BLaER1 treated with 17β-estradiol and CSF1 and Interleukin-3, amounts not matched to agents 10 nM and 100 nM (cell line): ENCODE data around the gene DDIT4L.
"Not testable (repeated sequence)": the region's sequence is repeated elsewhere in the genome, so short reads cannot be mapped to it uniquely, and the experiment has no call there.

Source experiments
- H3K27ac ChIP-seq, 11 experiments: shearing (Covaris generic); formaldehyde crosslinking; 2 replicates each; pipeline ENCODE4 v1.8.1; 2022
- H3K27me3 ChIP-seq, 11 experiments: shearing (Covaris generic); formaldehyde crosslinking; 2 replicates each; pipeline ENCODE4 v1.8.1; 2022
- H3K36me3 ChIP-seq, 11 experiments: shearing (Covaris generic); formaldehyde crosslinking; 2 replicates each; pipeline ENCODE4 v1.8.1; 2022
- H3K4me1 ChIP-seq, 10 experiments: shearing (Covaris generic); formaldehyde crosslinking; 2 replicates each; pipeline ENCODE4 v1.8.1; 2022
- H3K4me2 ChIP-seq, 11 experiments: shearing (Covaris generic); formaldehyde crosslinking; 2 replicates each; pipeline ENCODE4 v1.8.1; 2022
- H3K4me3 ChIP-seq, 10 experiments: shearing (Covaris generic); formaldehyde crosslinking; 2 replicates each; pipeline ENCODE4 v1.8.1; 2022
- H3K9ac ChIP-seq, 11 experiments: shearing (Covaris generic); formaldehyde crosslinking; 2 replicates each; pipeline ENCODE4 v1.8.1; 2022
- H3K9me3 ChIP-seq, 11 experiments: shearing (Covaris generic); formaldehyde crosslinking; replicated peaks in 1 of 11; 2 replicates each; pipeline ENCODE4 v1.8.1; 2022
- H4K20me1 ChIP-seq, 11 experiments: shearing (Covaris generic); formaldehyde crosslinking; 2 replicates each; pipeline ENCODE4 v1.8.1; 2022
- Cebpa-rat ChIP-seq, 11 experiments: shearing (Covaris generic); IDR thresholded peaks; 2 replicates each; pipeline ENCODE4 v1.8.1; 2022

The DDIT4L gene

GRCh38 chr4:100189820-100190642 is at the start of gene DDIT4L:
Gene DDIT4L (minus strand): TSS chr4:100190468. CDS start chr4:100189983, 485 bp downstream.
- Histone ChIP-seq H3K27ac (peak within 1 kb of the TSS in 2 of 11 experiments; percentile 32 to 41; a peak in 3 of 22 replicates), H3K9ac (peak within 1 kb of the TSS in 6 of 11 experiments; percentile 24 to 84 (median 50); a peak in 9 of 22 replicates), H3K27me3 (peaks cover 30 to 46% (median 37%) of the 10 kb centered on the region in 11 experiments), H3K4me2 (peak within 1 kb of the TSS; percentile 53 to 85 (median 70)), H3K36me3 (peaks cover 0 to 38% (median 0%) of the 10 kb centered on the region in 11 experiments; a peak in 4 of 22 replicates), H4K20me1 (no peaks in the 10 kb centered on the region), H3K4me1 (peaks cover 0 to 34% (median 4%) of the 10 kb centered on the region in 10 experiments; a peak in 5 of 20 replicates), H3K9me3 (peaks cover 0 to 24% (median 11%) of the 10 kb centered on the region in 11 experiments; a peak in 19 of 22 replicates), H3K4me3 (peak within 1 kb of the TSS; percentile 47 to 67 (median 55))
- TF ChIP-seq Cebpa-rat (IDR thresholded peaks at IDR 0.05): no peak

- H3K27ac ChIP-seq: peak overlapping the region in 8 of 11 experiments; percentile 47 to 75 (median 68); a peak in 15 of 22 replicates
- no peaks in the 10 kb centered on the region for H3K36me3 ChIP-seq
- TF ChIP-seq Cebpa-rat (IDR thresholded peaks at IDR 0.05): no peak
- H3K4me2 ChIP-seq: peak overlapping the region; percentile 36 to 65 (median 45)
- H3K9ac ChIP-seq: peak overlapping the region in 3 of 11 experiments; percentile 4 to 29 (median 13); a peak in 2 of 22 replicates
- H3K4me1 ChIP-seq: peaks cover 0 to 36% (median 31%) of the 10 kb centered on the region in 10 experiments; a peak in 18 of 20 replicates
- H3K9me3 ChIP-seq: peaks cover 18 to 52% (median 43%) of the 10 kb centered on the region in 11 experiments
- peak overlapping the region in 1 of 10 experiments; percentile 12; a peak in 1 of 20 replicates for H3K4me3 ChIP-seq
- H3K27me3 ChIP-seq: no peaks in the 10 kb centered on the region
- H4K20me1 ChIP-seq: no peaks in the 10 kb centered on the region
These were observed 49.7 kb upstream of the DDIT4L start for GRCh38 chr4:100240008-100240407.

- H3K27me3 ChIP-seq: no peaks in the 10 kb centered on the region
- no peak overlapping the region for H3K4me2 ChIP-seq
- H3K9ac ChIP-seq: no peak overlapping the region
- H3K27ac ChIP-seq: no peak overlapping the region
- no peaks in the 10 kb centered on the region for H3K4me1 ChIP-seq
- no peak overlapping the region for H3K4me3 ChIP-seq
- H3K36me3 ChIP-seq: peaks cover 0 to 6% (median 0%) of the 10 kb centered on the region in 11 experiments; a peak in 1 of 22 replicates
- no peaks in the 10 kb centered on the region for H4K20me1 ChIP-seq
- peaks cover 47 to 67% (median 55%) of the 10 kb centered on the region in 11 experiments for H3K9me3 ChIP-seq
- no peak for TF ChIP-seq Cebpa-rat (IDR thresholded peaks at IDR 0.05)
These were observed 34.5 kb upstream of the DDIT4L start for GRCh38 chr4:100224721-100225120.

- TF ChIP-seq Cebpa-rat (IDR thresholded peaks at IDR 0.05): no peak
- Histone ChIP-seq H3K27ac (no peak overlapping the region), H3K4me2 (no peak overlapping the region)
These were observed 33.9 kb upstream of the DDIT4L start for GRCh38 chr4:100224160-100224559.

GRCh38 chr4:100208964-100209363 is 18.7 kb upstream of the DDIT4L start:
- Histone ChIP-seq H4K20me1 (no peaks in the 10 kb centered on the region), H3K4me1 (peaks cover 12 to 34% (median 19%) of the 10 kb centered on the region in 10 experiments), H3K4me3 (no peak overlapping the region), H3K27ac (no peak overlapping the region), H3K9me3 (no peaks in the 10 kb centered on the region), H3K4me2 (peak overlapping the region; percentile 6 to 58 (median 37); a peak in 19 of 22 replicates), H3K9ac (no peak overlapping the region), H3K27me3 (no peaks in the 10 kb centered on the region), H3K36me3 (no peaks in the 10 kb centered on the region)
- no peak for TF ChIP-seq Cebpa-rat (IDR thresholded peaks at IDR 0.05)

More at GRCh38 chr4:100224160-100224559, 33.9 kb upstream of the DDIT4L start:
- H3K9me3 ChIP-seq: peaks cover 41 to 62% (median 50%) of the 10 kb centered on the region in 11 experiments
- no peaks in the 10 kb centered on the region for H4K20me1 ChIP-seq
- H3K27me3 ChIP-seq: no peaks in the 10 kb centered on the region
- H3K4me3 ChIP-seq: no peak overlapping the region; a peak in 1 of 20 replicates
- H3K9ac ChIP-seq: no peak overlapping the region
- H3K36me3 ChIP-seq: peaks cover 0 to 6% (median 0%) of the 10 kb centered on the region in 11 experiments; a peak in 1 of 22 replicates
- H3K4me1 ChIP-seq: no peaks in the 10 kb centered on the region

- Histone ChIP-seq H3K27ac (no peak overlapping the region), H4K20me1 (no peaks in the 10 kb centered on the region), H3K4me1 (peaks cover 12 to 34% (median 19%) of the 10 kb centered on the region in 10 experiments), H3K9ac (no peak overlapping the region), H3K4me2 (peak overlapping the region; percentile 6 to 58 (median 37); a peak in 16 of 22 replicates), H3K36me3 (no peaks in the 10 kb centered on the region), H3K9me3 (no peaks in the 10 kb centered on the region), H3K27me3 (no peaks in the 10 kb centered on the region), H3K4me3 (no peak overlapping the region)
- TF ChIP-seq Cebpa-rat (IDR thresholded peaks at IDR 0.05): no peak
These were observed 18.2 kb upstream of the DDIT4L start for GRCh38 chr4:100208459-100208858.

GRCh38 chr4:100206850-100207249 is 16.6 kb upstream of the DDIT4L start:
- H3K27me3 ChIP-seq: no peaks in the 10 kb centered on the region
- H3K36me3 ChIP-seq: no peaks in the 10 kb centered on the region
- peak overlapping the region in 9 of 11 experiments; percentile 2 to 58 (median 22); a peak in 7 of 22 replicates for H3K4me2 ChIP-seq
- peaks cover 12 to 34% (median 19%) of the 10 kb centered on the region in 10 experiments for H3K4me1 ChIP-seq
- H4K20me1 ChIP-seq: no peaks in the 10 kb centered on the region
- H3K9me3 ChIP-seq: no peaks in the 10 kb centered on the region
- no peak overlapping the region for H3K9ac ChIP-seq
- H3K27ac ChIP-seq: no peak overlapping the region
- H3K4me3 ChIP-seq: no peak overlapping the region
- TF ChIP-seq Cebpa-rat (IDR thresholded peaks at IDR 0.05): no peak

- H3K9ac ChIP-seq: no peak overlapping the region
- no peaks in the 10 kb centered on the region for H4K20me1 ChIP-seq
- H3K36me3 ChIP-seq: no peaks in the 10 kb centered on the region
- no peak overlapping the region for H3K27ac ChIP-seq
- TF ChIP-seq Cebpa-rat (IDR thresholded peaks at IDR 0.05): no peak
- H3K4me2 ChIP-seq: no peak overlapping the region
- H3K27me3 ChIP-seq: no peaks in the 10 kb centered on the region
- H3K4me3 ChIP-seq: no peak overlapping the region
- H3K4me1 ChIP-seq: no peaks in the 10 kb centered on the region
- H3K9me3 ChIP-seq: peaks cover 0 to 17% (median 6%) of the 10 kb centered on the region in 11 experiments; a peak in 11 of 22 replicates
These were observed 7.8 kb upstream of the DDIT4L start for GRCh38 chr4:100198061-100198460.

GRCh38 chr4:100196388-100197071 is 6.3 kb upstream of the DDIT4L start:
- Histone ChIP-seq H3K9me3 (peaks cover 0 to 21% (median 8%) of the 10 kb centered on the region in 11 experiments; a peak in 11 of 22 replicates), H3K27me3 (peaks cover 2 to 11% (median 8%) of the 10 kb centered on the region in 11 experiments; a peak in 21 of 22 replicates)
- H3K4me3 ChIP-seq, H3K36me3 ChIP-seq, H3K9ac ChIP-seq, H3K27ac ChIP-seq, H3K4me2 ChIP-seq, H4K20me1 ChIP-seq, H3K4me1 ChIP-seq: not testable (repeated sequence)
